ENCODE data around the gene VWA8.

GRCh38 chr13:41691274-41691673 is 269.6 kb downstream of the VWA8 start:
- TF ChIP-seq EZH2 (IDR thresholded peaks at IDR 0.05) = no peak
- TF ChIP-seq MAX (IDR thresholded peaks at IDR 0.05) = no peak
- no peak for TF ChIP-seq CTCF (IDR thresholded peaks at IDR 0.05 in 2 of 3, conservative IDR thresholded peaks at IDR 0.05 in 1 of 3; ENCODE audit: borderline replicate concordance in 1 of 3, insufficient read depth in 1 of 3, low read depth in 2 of 3, low read length in 2 of 3)
- TF ChIP-seq ZNF274 (IDR thresholded peaks at IDR 0.05; ENCODE audit: low read depth, low read length) = no peak
- TF ChIP-seq POLR2AphosphoS5 (IDR thresholded peaks at IDR 0.05; ENCODE audit: low read depth, low read length) = no peak

All from HCT116 (cell line).